Measurements from ENCODE around the gene OMP.
"Not testable (repeated sequence)": the region's sequence is repeated elsewhere in the genome, so short reads cannot be mapped to it uniquely, and the experiment has no call there.

Gene OMP

GRCh38 chr11:77084581-77085191 is 18.0 kb upstream of the OMP start:
- FAIRE-seq (no peak), DNase-seq (ENCODE audit: extremely low spot score, insufficient read length, low read depth) (no peak)

GRCh38 chr11:77085652-77086051 is 17.0 kb upstream of the OMP start:
- FAIRE-seq (no peak), DNase-seq (ENCODE audit: extremely low spot score, insufficient read length, low read depth) (no peak)

- FAIRE-seq = no peak
- DNase-seq (ENCODE audit: extremely low spot score, insufficient read length, low read depth) = no peak
Measured at GRCh38 chr11:77086521-77087472, 15.8 kb upstream of the OMP start.

GRCh38 chr11:77087723-77088225 is 14.9 kb upstream of the OMP start:
- DNase-seq (ENCODE audit: extremely low spot score, insufficient read length, low read depth) = no peak
- FAIRE-seq = no peak

- FAIRE-seq (no peak), DNase-seq (ENCODE audit: extremely low spot score, insufficient read length, low read depth) (no peak)
Measured at GRCh38 chr11:77088236-77089003, 14.2 kb upstream of the OMP start.

GRCh38 chr11:77089004-77089545 is 13.6 kb upstream of the OMP start:
- FAIRE-seq (no peak), DNase-seq (ENCODE audit: extremely low spot score, insufficient read length, low read depth) (no peak)

- DNase-seq (ENCODE audit: extremely low spot score, insufficient read length, low read depth) = no peak
- no peak for FAIRE-seq
Measured at GRCh38 chr11:77090046-77090372, 12.6 kb upstream of the OMP start.

GRCh38 chr11:77090373-77091111 is 12.1 kb upstream of the OMP start:
- no peak for FAIRE-seq
- no peak for DNase-seq (ENCODE audit: extremely low spot score, insufficient read length, low read depth)

- peak; percentile 86 for DNase-seq (ENCODE audit: extremely low spot score, insufficient read length, low read depth)
- FAIRE-seq = peak; percentile 94
Measured at GRCh38 chr11:77091146-77091940, 11.3 kb upstream of the OMP start.

- FAIRE-seq = no peak
Measured at GRCh38 chr11:77092382-77092781, 10.3 kb upstream of the OMP start.

GRCh38 chr11:77093056-77093891 is 9.4 kb upstream of the OMP start:
- DNase-seq (ENCODE audit: extremely low spot score, insufficient read length, low read depth) (no peak), FAIRE-seq (no peak)

More at GRCh38 chr11:77092382-77092781, 10.3 kb upstream of the OMP start:
- DNase-seq (ENCODE audit: extremely low spot score, insufficient read length, low read depth) = no peak

- DNase-seq (ENCODE audit: extremely low spot score, insufficient read length, low read depth) (no peak), FAIRE-seq (no peak)
Measured at GRCh38 chr11:77093987-77094840, 8.4 kb upstream of the OMP start.

GRCh38 chr11:77094841-77095365 is 7.7 kb upstream of the OMP start:
- DNase-seq (ENCODE audit: extremely low spot score, insufficient read length, low read depth) (no peak), FAIRE-seq (no peak)

- FAIRE-seq (no peak), DNase-seq (ENCODE audit: extremely low spot score, insufficient read length, low read depth) (no peak)
Measured at GRCh38 chr11:77095551-77096490, 6.8 kb upstream of the OMP start.

GRCh38 chr11:77096591-77097019 is 6.0 kb upstream of the OMP start:
- FAIRE-seq = no peak
- no peak for DNase-seq (ENCODE audit: extremely low spot score, insufficient read length, low read depth)

- DNase-seq (ENCODE audit: extremely low spot score, insufficient read length, low read depth); FAIRE-seq: not testable (repeated sequence)
Measured at GRCh38 chr11:77097180-77097579, 5.5 kb upstream of the OMP start.
